Iris pigment epithelial cell (primary cell): ENCODE data around the gene HTRA1.

ENCODE experiments used
- DNase-seq: peaks from one replicate; pipeline ENCODE4 v3.0.0-alpha.2; 2011; ENCODE audit warnings: low read depth

HTRA1 gene

GRCh38 chr10:122495406-122496340 is 34.3 kb downstream of the HTRA1 start:
- DNase-seq: peak; percentile 68

GRCh38 chr10:122497241-122497640 is 35.9 kb downstream of the HTRA1 start:
- no peak for DNase-seq

- no peak for DNase-seq
These were observed 37.2 kb downstream of the HTRA1 start for GRCh38 chr10:122498521-122498920.

GRCh38 chr10:122499012-122499411 is 37.7 kb downstream of the HTRA1 start:
- DNase-seq: no peak

- DNase-seq: peak; percentile 50
These were observed 38.2 kb downstream of the HTRA1 start for GRCh38 chr10:122499491-122499941.

GRCh38 chr10:122500194-122500593 is 38.8 kb downstream of the HTRA1 start:
- no peak for DNase-seq

GRCh38 chr10:122500726-122501125 is 39.4 kb downstream of the HTRA1 start:
- no peak for DNase-seq

GRCh38 chr10:122503012-122503411 is 41.7 kb downstream of the HTRA1 start:
- no peak for DNase-seq

- no peak for DNase-seq
These were observed 42.7 kb downstream of the HTRA1 start for GRCh38 chr10:122503886-122504609.

- DNase-seq: peak; percentile 95
These were observed 43.2 kb downstream of the HTRA1 start for GRCh38 chr10:122504610-122504950.

GRCh38 chr10:122505011-122505410 is 43.7 kb downstream of the HTRA1 start:
- DNase-seq: no peak

GRCh38 chr10:122505885-122506645 is 44.7 kb downstream of the HTRA1 start:
- DNase-seq: no peak

GRCh38 chr10:122507616-122508015 is 46.3 kb downstream of the HTRA1 start:
- DNase-seq: no peak

GRCh38 chr10:122508021-122508420 is 46.7 kb downstream of the HTRA1 start:
- DNase-seq: no peak

- DNase-seq: no peak
These were observed 48.0 kb downstream of the HTRA1 start for GRCh38 chr10:122509323-122509722.

- DNase-seq: peak; percentile 69
These were observed 49.0 kb downstream of the HTRA1 start for GRCh38 chr10:122510326-122510725.

GRCh38 chr10:122510736-122511135 is 49.4 kb downstream of the HTRA1 start:
- no peak for DNase-seq

- DNase-seq: no peak
These were observed 51.7 kb downstream of the HTRA1 start for GRCh38 chr10:122513053-122513452.

- DNase-seq: no peak
These were observed 52.9 kb downstream of the HTRA1 start for GRCh38 chr10:122514045-122514840.

- no peak for DNase-seq
These were observed 53.7 kb downstream of the HTRA1 start for GRCh38 chr10:122515022-122515424.

- no peak for DNase-seq
These were observed 54.4 kb downstream of the HTRA1 start for GRCh38 chr10:122515588-122516231.
